AML-193 (cell line): ENCODE data around the gene KIF3B.
A peak's percentile ranks its signal among the peaks of the same experiment; 100 is the strongest.
"Not testable (repeated sequence)": the region's sequence is repeated elsewhere in the genome, so short reads cannot be mapped to it uniquely, and the experiment has no call there.

ENCODE experiments used
- DNase-seq, 2 experiments: peaks; one replicate each; lab custom pipeline; 2025; lab: John Stamatoyannopoulos, UW

KIF3B gene

GRCh38 chr20:32277361-32278198 lies at the start of gene KIF3B:
TSS of gene KIF3B (plus strand) at chr20:32277651. CDS start at chr20:32309778, 32,127 bp downstream.
- peak; percentile 66 for DNase-seq

- no peak for DNase-seq
Observed at GRCh38 chr20:32227744-32228688, 49.4 kb upstream of the KIF3B start.

- no peak for DNase-seq
Observed at GRCh38 chr20:32229251-32229747, 48.2 kb upstream of the KIF3B start.

GRCh38 chr20:32230707-32231106 lies 46.7 kb upstream of the KIF3B start:
- DNase-seq = no peak

- no peak for DNase-seq
Observed at GRCh38 chr20:32231245-32231644, 46.2 kb upstream of the KIF3B start.

DNA sequence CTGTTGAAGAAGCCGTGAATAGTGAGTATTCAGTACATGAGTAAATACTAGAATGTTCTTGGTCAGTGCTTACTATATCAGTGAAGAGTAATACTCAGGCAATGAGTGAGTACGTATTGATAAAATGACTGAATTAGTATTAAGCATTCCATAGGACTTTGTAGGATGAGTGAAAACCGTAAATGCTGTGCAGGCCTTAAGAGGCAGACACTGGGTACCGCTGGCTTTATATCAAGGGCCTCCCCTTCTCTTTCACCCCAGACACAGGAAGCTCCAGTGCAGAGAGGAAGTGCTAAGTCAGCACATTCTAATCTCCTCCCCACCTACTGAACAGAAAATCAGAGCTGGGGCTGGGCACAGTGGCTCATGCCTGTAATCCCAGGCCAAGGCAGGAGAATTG lies 45.6 kb upstream of the KIF3B start:
- no peak for DNase-seq

DNA sequence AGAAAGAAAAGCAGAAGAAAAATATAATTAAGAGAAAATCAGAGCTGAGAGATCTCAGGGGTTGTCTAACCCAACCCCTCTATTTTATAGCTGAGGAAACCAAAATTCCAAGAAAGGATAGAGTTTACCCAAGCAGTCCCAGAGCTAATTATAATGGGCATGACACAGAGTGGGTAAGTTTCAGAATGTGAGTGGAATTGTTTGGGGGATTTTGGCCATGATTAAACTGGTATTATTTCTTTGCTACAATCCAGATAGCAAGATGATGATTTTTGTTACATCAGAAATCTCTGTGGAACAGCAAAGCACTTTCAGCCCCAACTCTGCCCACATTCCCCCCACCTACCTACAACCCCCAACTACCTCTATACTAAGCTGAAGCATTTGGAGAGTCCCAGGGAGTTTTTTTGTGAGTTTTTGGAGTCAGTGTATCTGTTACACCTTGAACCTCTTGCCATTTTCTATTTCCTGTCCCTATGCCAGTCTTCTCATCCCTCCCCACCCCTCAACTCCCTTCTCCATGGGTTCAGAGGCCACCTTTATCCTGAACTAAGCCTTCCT lies 45.0 kb upstream of the KIF3B start:
- no peak for DNase-seq

DNA sequence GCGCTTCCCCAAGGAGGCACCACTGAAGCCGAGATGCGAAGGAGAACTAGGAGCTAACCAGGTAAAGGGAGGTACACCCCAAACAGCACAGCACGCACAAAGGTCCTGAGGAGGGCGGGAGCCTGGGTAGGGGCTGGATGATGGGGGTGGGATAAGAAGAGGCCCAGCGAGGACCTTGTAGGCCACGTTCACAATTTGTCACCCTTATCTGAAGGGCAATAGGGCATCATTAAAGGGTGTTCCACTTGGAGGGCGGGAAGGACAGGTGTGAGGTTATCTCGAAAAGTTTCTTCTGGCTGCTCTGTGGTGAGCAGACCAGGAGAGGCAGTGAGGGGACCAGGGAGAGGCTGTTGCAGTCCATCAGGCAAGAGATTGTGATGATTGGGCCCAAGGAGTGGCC lies 44.2 kb upstream of the KIF3B start:
- DNase-seq = no peak

- DNase-seq = no peak
Observed at GRCh38 chr20:32234135-32234808, 43.2 kb upstream of the KIF3B start.

DNA sequence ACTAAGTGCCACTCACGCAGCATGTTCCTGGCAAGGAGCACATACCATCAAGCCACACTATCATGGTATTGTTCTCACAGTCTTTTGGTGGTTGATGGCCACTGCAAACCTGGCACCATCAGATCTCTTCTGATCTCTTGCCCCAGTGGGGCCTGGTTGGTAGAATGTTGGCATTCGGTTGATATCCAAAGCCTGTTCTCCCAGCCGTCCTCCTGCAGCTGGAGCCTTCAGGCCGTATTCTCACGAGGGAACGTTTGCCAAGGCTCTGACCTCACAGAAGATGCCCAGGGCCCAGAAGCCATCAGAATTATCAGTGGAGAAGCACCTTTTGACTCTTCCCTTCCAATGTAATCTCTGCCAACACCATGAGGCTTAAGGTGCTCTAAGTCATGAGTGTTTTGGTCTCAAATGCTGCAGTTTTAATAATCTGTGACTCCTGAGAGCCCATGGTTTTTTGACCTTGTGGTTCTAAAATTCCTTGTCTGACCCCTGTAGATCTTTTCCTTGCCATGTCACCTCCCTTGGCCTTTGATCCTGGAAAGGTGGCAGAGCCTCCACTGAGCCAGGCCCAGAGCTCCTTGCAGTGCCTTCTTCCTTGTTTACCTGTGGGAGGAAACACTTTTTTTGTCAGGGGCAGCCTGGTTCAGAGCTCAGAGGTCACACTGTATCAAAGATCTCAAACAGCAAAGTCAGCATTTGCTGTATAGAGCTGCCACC lies 42.0 kb upstream of the KIF3B start:
- no peak for DNase-seq

DNA sequence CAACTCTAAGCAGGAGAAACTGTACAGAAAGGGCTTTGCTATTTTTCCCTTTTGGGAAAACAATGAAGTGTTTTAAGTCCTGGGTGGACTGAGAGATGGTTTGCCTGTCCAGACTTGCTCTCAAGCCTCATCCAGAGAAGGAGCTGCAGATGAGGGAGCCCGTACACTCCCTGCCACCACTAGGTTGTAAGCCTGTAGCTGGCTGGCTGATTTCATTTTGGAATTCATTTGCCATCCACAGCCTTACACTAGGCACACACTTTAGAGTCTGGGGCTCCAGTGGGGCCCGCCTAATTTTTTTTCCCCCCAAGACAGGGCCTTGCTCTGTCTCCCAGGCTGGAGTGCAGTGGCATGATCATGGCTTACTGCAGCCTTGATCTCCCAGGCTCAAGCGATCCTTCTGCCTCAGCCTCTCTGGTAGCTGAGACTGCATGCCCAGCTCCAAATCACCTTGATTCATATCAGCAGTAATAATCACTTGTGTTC lies 41.4 kb upstream of the KIF3B start:
- DNase-seq = no peak

DNA sequence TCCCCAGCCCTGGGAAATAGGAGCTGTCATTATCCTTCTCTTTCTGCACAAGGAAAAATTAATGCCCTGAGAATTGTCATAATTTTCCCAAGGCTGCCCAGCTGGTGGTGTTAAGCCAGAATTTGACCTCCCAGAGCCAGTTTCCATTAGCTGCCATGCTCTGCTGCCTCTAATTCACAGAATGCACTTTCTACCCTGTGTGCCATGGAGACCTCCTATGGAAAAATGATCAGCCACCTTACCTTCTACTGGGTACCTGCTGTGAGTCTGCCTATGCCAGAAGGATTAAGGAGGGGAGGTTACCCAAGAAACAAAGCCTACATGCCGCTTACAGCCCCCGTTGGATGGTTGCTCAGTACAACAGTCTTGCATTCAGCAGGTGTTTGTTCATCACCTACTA lies 40.6 kb upstream of the KIF3B start:
- no peak for DNase-seq

GRCh38 chr20:32237419-32237818 lies 40.0 kb upstream of the KIF3B start:
- DNase-seq = no peak

DNA sequence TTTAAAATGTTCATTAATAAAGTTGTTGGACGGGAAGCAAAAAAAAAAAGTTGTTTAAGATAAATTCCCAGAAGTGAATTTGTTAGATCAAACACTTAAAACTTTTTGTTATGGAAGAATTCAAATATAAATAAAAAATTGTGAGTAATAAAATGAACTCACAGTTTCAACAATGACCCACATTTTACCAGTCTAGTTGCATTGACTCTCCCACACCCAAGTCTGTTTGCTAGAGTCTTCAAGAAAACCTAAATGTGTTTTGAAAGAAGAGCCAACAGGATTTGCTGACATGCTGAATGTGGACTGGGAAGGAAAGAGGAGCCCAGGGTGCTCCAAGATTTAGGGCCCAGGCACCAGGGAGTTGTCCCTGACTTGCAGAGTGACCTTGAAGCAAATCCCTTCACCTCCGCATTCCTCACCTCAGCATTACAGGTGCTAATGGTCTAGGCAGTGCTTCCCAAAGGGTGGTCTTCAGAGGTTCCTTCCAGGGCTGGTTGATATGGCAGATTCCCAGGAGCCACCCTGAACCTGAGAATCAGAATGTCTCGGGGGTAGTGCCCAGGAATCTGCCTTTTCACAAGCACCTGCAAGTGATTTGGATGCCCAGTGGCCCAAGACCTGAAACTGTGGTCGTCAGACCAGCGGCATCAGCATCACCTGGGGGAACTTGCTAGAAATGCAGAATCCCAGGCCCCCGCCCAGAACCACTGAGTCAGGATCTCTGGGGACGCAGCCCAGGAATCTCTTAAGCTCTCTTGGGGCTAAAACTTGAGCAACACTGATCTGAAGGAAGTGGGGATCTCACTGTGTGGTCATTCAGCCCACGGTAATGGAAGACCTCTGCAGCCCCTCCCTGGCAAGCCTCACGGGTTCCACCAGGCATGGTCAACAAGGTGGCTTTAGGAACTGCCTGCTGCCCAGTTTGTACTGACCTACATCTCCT lies 38.7 kb upstream of the KIF3B start:
- DNase-seq = no peak

GRCh38 chr20:32240205-32240604 lies 37.2 kb upstream of the KIF3B start:
- no peak for DNase-seq

GRCh38 chr20:32241807-32242206 lies 35.6 kb upstream of the KIF3B start:
- no peak for DNase-seq

DNA sequence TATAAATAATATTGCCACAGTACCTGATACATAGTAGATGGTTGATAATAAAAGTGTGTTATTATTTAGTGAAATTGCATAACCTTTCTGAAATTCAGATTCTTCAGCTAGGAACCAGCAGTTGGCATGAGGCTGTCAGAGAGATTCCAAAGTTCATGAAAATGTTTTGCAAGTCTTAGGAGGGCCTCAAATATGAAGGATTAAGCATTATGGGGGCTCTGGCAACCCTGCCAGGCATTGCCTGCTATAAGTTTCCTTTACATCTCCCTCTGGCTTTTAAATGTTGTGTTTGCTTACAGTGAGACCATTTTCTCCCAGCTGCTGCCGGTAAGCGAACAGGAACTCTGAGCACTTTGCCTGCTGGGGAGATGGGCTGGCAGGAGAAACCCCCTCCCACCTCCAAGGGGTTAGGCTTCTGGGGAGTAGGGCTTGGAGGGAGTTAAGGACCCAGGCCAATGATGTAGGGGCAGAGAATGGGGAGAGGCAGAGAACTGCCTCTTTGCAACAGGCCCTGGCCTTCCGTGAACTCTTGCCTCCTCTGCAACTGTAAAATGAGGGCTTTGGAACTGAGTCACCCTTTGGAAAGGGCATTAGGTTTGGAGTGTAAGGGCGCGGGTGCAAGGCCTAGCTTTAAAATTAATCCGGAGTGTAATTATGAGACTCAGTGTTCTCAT lies 33.2 kb upstream of the KIF3B start:
- DNase-seq = no peak

GRCh38 chr20:32244959-32245358 lies 32.5 kb upstream of the KIF3B start:
- no peak for DNase-seq

DNA sequence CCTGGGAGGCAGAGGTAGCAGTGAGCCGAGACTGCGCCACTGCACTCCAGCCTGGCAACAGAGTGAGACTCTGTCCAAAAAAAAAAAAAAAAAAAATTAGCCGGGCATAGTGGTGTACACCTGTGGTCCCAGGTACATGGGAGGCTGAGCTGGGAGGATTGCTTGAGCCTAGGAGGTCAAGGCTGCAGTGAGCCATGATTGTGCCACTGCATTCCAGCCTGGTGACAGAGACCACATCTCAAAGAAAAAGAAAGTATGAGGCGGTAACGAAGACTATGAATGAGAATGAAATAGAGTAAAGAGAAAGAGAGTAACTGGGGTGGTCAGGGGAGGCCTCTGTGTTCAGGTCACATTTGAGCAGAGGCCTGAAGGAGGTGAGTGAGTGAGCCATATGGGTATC lies 31.2 kb upstream of the KIF3B start:
- DNase-seq = not testable (repeated sequence)
